KMS-11 (cell line): ENCODE measurements around the gene GADL1.

Experiments
- H2AFZ ChIP-seq: fragments of 200-600 bp; sonication (generic); 2 replicates; pipeline ENCODE4 v1.6.1; 2016; ENCODE audit warnings: antibody characterized with exemption, mixed run types, low read depth
- H3K27ac ChIP-seq: fragments of 200-600 bp; sonication (generic); 2 replicates; pipeline ENCODE4 v1.6.1; 2016; ENCODE audit warnings: mild to moderate bottlenecking, mixed run types
- H3K27me3 ChIP-seq: fragments of 200-600 bp; sonication (generic); 2 replicates; pipeline ENCODE4 v1.6.1; 2017; ENCODE audit warnings: mild to moderate bottlenecking, low read depth, mixed run types, moderate library complexity; ENCODE audit not compliant: insufficient read depth
- H3K36me3 ChIP-seq: fragments of 200-600 bp; sonication (generic); 2 replicates; pipeline ENCODE4 v1.6.1; 2017; ENCODE audit warnings: mild to moderate bottlenecking, mixed run types; ENCODE audit not compliant: insufficient read depth
- H3K4me1 ChIP-seq: fragments of 200-600 bp; sonication (generic); 2 replicates; pipeline ENCODE4 v1.6.1; 2016; ENCODE audit warnings: mild to moderate bottlenecking, low read depth, mixed run types; ENCODE audit not compliant: poor library complexity, severe bottlenecking
- H3K4me2 ChIP-seq: fragments of 200-600 bp; sonication (generic); 2 replicates; pipeline ENCODE4 v1.7.0; 2016; ENCODE audit warnings: mild to moderate bottlenecking, mixed run types
- H3K4me3 ChIP-seq: fragments of 200-600 bp; sonication (generic); IDR thresholded peaks from 2 replicates; pipeline ENCODE4 v1.6.1; 2017; ENCODE audit warnings: low read depth, low read length, mixed read lengths; ENCODE audit not compliant: insufficient read depth
- H3K79me2 ChIP-seq: fragments of 200-600 bp; sonication (generic); 2 replicates; pipeline ENCODE4 v1.6.1; 2016; ENCODE audit warnings: low read depth, mixed run types; ENCODE audit not compliant: insufficient read depth
- H3K9ac ChIP-seq: fragments of 200-600 bp; sonication (generic); 2 replicates; pipeline ENCODE4 v1.6.1; 2016; ENCODE audit warnings: mild to moderate bottlenecking, mixed run types
- H4K20me1 ChIP-seq: fragments of 200-600 bp; sonication (generic); 2 replicates; pipeline ENCODE4 v1.6.1; 2016; ENCODE audit warnings: mild to moderate bottlenecking, mixed run types; ENCODE audit not compliant: insufficient read depth
- CTCF ChIP-seq: fragments of 200-600 bp; sonication (generic); conservative IDR thresholded peaks from 2 replicates; pipeline ENCODE4 v1.6.1; 2017; ENCODE audit warnings: low read depth, mild to moderate bottlenecking, antibody characterized with exemption, low read length, moderate library complexity, mixed read lengths

Gene GADL1

GRCh38 chr3:30804984-30805383 is 89.5 kb downstream of the GADL1 start:
- no peaks in the 10 kb centered on the region for H3K4me1 ChIP-seq
- no peaks in the 10 kb centered on the region for H4K20me1 ChIP-seq
- H3K36me3 ChIP-seq: no peaks in the 10 kb centered on the region
- no peak overlapping the region for H3K4me3 ChIP-seq
- TF ChIP-seq CTCF: no peak
- no peaks in the 10 kb centered on the region for H3K27me3 ChIP-seq
- H3K79me2 ChIP-seq: no peaks in the 10 kb centered on the region
- H2AFZ ChIP-seq: no peak overlapping the region
- H3K4me2 ChIP-seq: no peak overlapping the region
- H3K27ac ChIP-seq: no peak overlapping the region
- no peak overlapping the region for H3K9ac ChIP-seq

- Histone ChIP-seq H4K20me1 (no peaks in the 10 kb centered on the region), H3K36me3 (no peaks in the 10 kb centered on the region), H3K27ac (no peak overlapping the region), H3K4me1 (no peaks in the 10 kb centered on the region), H2AFZ (no peak overlapping the region), H3K4me3 (no peak overlapping the region), H3K79me2 (no peaks in the 10 kb centered on the region), H3K27me3 (no peaks in the 10 kb centered on the region), H3K4me2 (no peak overlapping the region), H3K9ac (no peak overlapping the region)
- no peak for TF ChIP-seq CTCF
Measured at GRCh38 chr3:30795176-30795575, 99.3 kb downstream of the GADL1 start.

GRCh38 chr3:30793740-30794139 is 100.7 kb downstream of the GADL1 start:
- Histone ChIP-seq H3K4me1 (no peaks in the 10 kb centered on the region), H4K20me1 (no peaks in the 10 kb centered on the region), H3K4me3 (no peak overlapping the region), H3K4me2 (no peak overlapping the region), H3K27me3 (no peaks in the 10 kb centered on the region), H3K36me3 (no peaks in the 10 kb centered on the region), H3K27ac (no peak overlapping the region), H3K79me2 (no peaks in the 10 kb centered on the region), H2AFZ (no peak overlapping the region), H3K9ac (no peak overlapping the region)
- no peak for TF ChIP-seq CTCF

GRCh38 chr3:30790150-30790549 is 104.3 kb downstream of the GADL1 start:
- TF ChIP-seq CTCF: no peak
- H3K79me2 ChIP-seq: no peaks in the 10 kb centered on the region
- no peaks in the 10 kb centered on the region for H4K20me1 ChIP-seq
- H3K4me1 ChIP-seq: no peaks in the 10 kb centered on the region
- no peaks in the 10 kb centered on the region for H3K27me3 ChIP-seq
- no peak overlapping the region for H2AFZ ChIP-seq
- H3K27ac ChIP-seq: no peak overlapping the region
- no peak overlapping the region for H3K9ac ChIP-seq
- H3K4me2 ChIP-seq: no peak overlapping the region
- no peaks in the 10 kb centered on the region for H3K36me3 ChIP-seq
- H3K4me3 ChIP-seq: no peak overlapping the region

GRCh38 chr3:30786365-30786764 is 108.1 kb downstream of the GADL1 start:
- Histone ChIP-seq H4K20me1 (no peaks in the 10 kb centered on the region), H3K36me3 (no peaks in the 10 kb centered on the region), H2AFZ (no peak overlapping the region), H3K27me3 (no peaks in the 10 kb centered on the region), H3K4me1 (no peaks in the 10 kb centered on the region), H3K79me2 (no peaks in the 10 kb centered on the region), H3K9ac (no peak overlapping the region), H3K4me3 (no peak overlapping the region), H3K4me2 (no peak overlapping the region), H3K27ac (no peak overlapping the region)
- TF ChIP-seq CTCF: no peak
